ENCODE data around the gene SH3BGRL. TPM values are rescaled to one million over a fixed set of nuclear protein-coding genes. Genes with fewer than 3 reads are reported as not detected.

The SH3BGRL gene
- total RNA-seq (2021) (54.4 and 61.4 TPM in 2 replicates), Bru-seq, nascent RNA (percentile 67 among the genes with signal in this experiment), BruChase-seq, experiment 1, labeled RNA remaining after a 2-hour chase (percentile 63 among the genes with signal in this experiment), BruChase-seq, experiment 2, labeled RNA remaining after a 6-hour chase (percentile 55 among the genes with signal in this experiment)
- long read RNA-seq, transcript SH3BGRL-201 (4 exons, 1,923 nt) = major isoform, 136 of 142 reads
- long read RNA-seq, partial matches to known transcripts = 1 of 142 reads
- long read RNA-seq, other reads (novel, unspliced or antisense) = 5 of 142 reads

GRCh38 chrX:81201671-81202455, at the start of gene SH3BGRL, which contains the start of gene HMGN5:
Gene SH3BGRL (plus strand): TSS chrX:81202102. CDS start chrX:81202201, 99 bp downstream.
Gene HMGN5 (minus strand): TSS chrX:81201913. CDS start chrX:81121549, 80,364 bp downstream.
- H3K4me1 ChIP-seq (ENCODE audit: insufficient read depth, low read length, poor library complexity, severe bottlenecking) = no peaks in the 10 kb centered on the region
- peak within 1 kb of the TSS; percentile 84 for H3K27ac ChIP-seq (ENCODE audit: low read depth, low read length, poor library complexity, severe bottlenecking)
- no peaks in the 10 kb centered on the region for H3K36me3 ChIP-seq (ENCODE audit: insufficient read depth, low read length, poor library complexity, severe bottlenecking)
- H3K9me3 ChIP-seq (ENCODE audit: low read depth, low read length, poor library complexity, severe bottlenecking) = no peaks in the 10 kb centered on the region
- ChIA-PET POLR2A (ENCODE audit: low non-redundant PET) (no interaction called here), CTCF (no interaction called here)
- no peak for TF ChIP-seq CTCF (conservative IDR thresholded peaks at IDR 0.05; ENCODE audit: low read depth, low read length)
- TF ChIP-seq EZH2 (IDR thresholded peaks at IDR 0.05; ENCODE audit: borderline replicate concordance, low read depth, low read length, poor library complexity, severe bottlenecking) = no peak
- peak; percentile 89 for DNase-seq (ENCODE audit: low spot score)
- H3K4me3 ChIP-seq (ENCODE audit: low read depth, low read length, poor library complexity, severe bottlenecking) = peak within 1 kb of the TSS; percentile 59
- H3K27me3 ChIP-seq (replicated peaks; ENCODE audit: insufficient read depth, low read depth, low read length, poor library complexity) = no peaks in the 10 kb centered on the region
- BruUV-seq (replicated peaks) = no TSS peak
- intact Hi-C loops (cut with micrococcal nuclease; ENCODE audit: unreplicated experiment) = loop anchor here (5.0 kb wide), 1 partner anchor 80 kb away; no protein-coding TSS in a partner anchor

GRCh38 chrX:81168391-81168790, 33.5 kb upstream of the SH3BGRL start:
- ChIA-PET CTCF (no interaction called here), POLR2A (ENCODE audit: low non-redundant PET) (no interaction called here)
- H3K27ac ChIP-seq (ENCODE audit: low read depth, low read length, poor library complexity, severe bottlenecking) = no peak overlapping the region
- H3K4me3 ChIP-seq (ENCODE audit: low read depth, low read length, poor library complexity, severe bottlenecking) = no peak overlapping the region
- TF ChIP-seq EZH2 (IDR thresholded peaks at IDR 0.05; ENCODE audit: borderline replicate concordance, low read depth, low read length, poor library complexity, severe bottlenecking) = no peak
- TF ChIP-seq CTCF (conservative IDR thresholded peaks at IDR 0.05; ENCODE audit: low read depth, low read length) = no peak
- H3K9me3 ChIP-seq (ENCODE audit: low read depth, low read length, poor library complexity, severe bottlenecking) = no peaks in the 10 kb centered on the region
- no peaks in the 10 kb centered on the region for H3K4me1 ChIP-seq (ENCODE audit: insufficient read depth, low read length, poor library complexity, severe bottlenecking)
- BruUV-seq (replicated peaks) = no TSS peak
- intact Hi-C loops (cut with micrococcal nuclease; ENCODE audit: unreplicated experiment) = no loop called here
- no peaks in the 10 kb centered on the region for H3K36me3 ChIP-seq (ENCODE audit: insufficient read depth, low read length, poor library complexity, severe bottlenecking)
- no peak for DNase-seq (ENCODE audit: low spot score)
- no peaks in the 10 kb centered on the region for H3K27me3 ChIP-seq (replicated peaks; ENCODE audit: insufficient read depth, low read depth, low read length, poor library complexity)

GRCh38 chrX:81174286-81174685, 27.6 kb upstream of the SH3BGRL start:
- BruUV-seq (replicated peaks) = no TSS peak
- CTCF ChIA-PET = no interaction called here
- TF ChIP-seq CTCF (conservative IDR thresholded peaks at IDR 0.05; ENCODE audit: low read depth, low read length) = peak; percentile 44
- TF ChIP-seq EZH2 (IDR thresholded peaks at IDR 0.05; ENCODE audit: borderline replicate concordance, low read depth, low read length, poor library complexity, severe bottlenecking) = no peak
- H3K27me3 ChIP-seq (replicated peaks; ENCODE audit: insufficient read depth, low read depth, low read length, poor library complexity) = no peaks in the 10 kb centered on the region
- H3K9me3 ChIP-seq (ENCODE audit: low read depth, low read length, poor library complexity, severe bottlenecking) = no peaks in the 10 kb centered on the region
- H3K27ac ChIP-seq (ENCODE audit: low read depth, low read length, poor library complexity, severe bottlenecking) = no peak overlapping the region
- intact Hi-C loops (cut with micrococcal nuclease; ENCODE audit: unreplicated experiment) = no loop called here
- no peaks in the 10 kb centered on the region for H3K4me1 ChIP-seq (ENCODE audit: insufficient read depth, low read length, poor library complexity, severe bottlenecking)
- POLR2A ChIA-PET (ENCODE audit: low non-redundant PET) = no interaction called here
- H3K4me3 ChIP-seq (ENCODE audit: low read depth, low read length, poor library complexity, severe bottlenecking) = no peak overlapping the region
- H3K36me3 ChIP-seq (ENCODE audit: insufficient read depth, low read length, poor library complexity, severe bottlenecking) = no peaks in the 10 kb centered on the region
- peak; percentile 31 for DNase-seq (ENCODE audit: low spot score)

Measured in A673 (cell line).